HG03095 (cell line): ENCODE data around the gene A2M.

Experiments used
- ATAC-seq: cut with Tn5 transposase; IDR thresholded peaks from one replicate; pipeline ENCODE4 v1.9.1; 2021; ENCODE audit warnings: moderate library complexity; ENCODE audit not compliant: unreplicated experiment

A2M gene

GRCh38 chr12:9040484-9041186 lies 75.1 kb downstream of the A2M start:
- ATAC-seq = no peak

- no peak for ATAC-seq
These were observed 76.2 kb downstream of the A2M start for GRCh38 chr12:9039397-9039977.

GRCh38 chr12:9037431-9037830 lies 78.3 kb downstream of the A2M start:
- no peak for ATAC-seq

- ATAC-seq = no peak
These were observed 79.5 kb downstream of the A2M start for GRCh38 chr12:9036227-9036626.

- no peak for ATAC-seq
These were observed 81.6 kb downstream of the A2M start for GRCh38 chr12:9034095-9034494.

- ATAC-seq = no peak
These were observed 82.3 kb downstream of the A2M start for GRCh38 chr12:9033265-9033887.

- ATAC-seq = no peak
These were observed 83.3 kb downstream of the A2M start for GRCh38 chr12:9032202-9032964.

- ATAC-seq = no peak
These were observed 84.9 kb downstream of the A2M start for GRCh38 chr12:9030776-9031175.

- ATAC-seq = no peak
These were observed 88.3 kb downstream of the A2M start for GRCh38 chr12:9027161-9028059.

- no peak for ATAC-seq
These were observed 91.2 kb downstream of the A2M start for GRCh38 chr12:9024512-9024911.

- no peak for ATAC-seq
These were observed 93.1 kb downstream of the A2M start for GRCh38 chr12:9022592-9022991.
